SK-N-SH (cell line): ENCODE results near the gene DSCAM. TPM values are rescaled to one million over a fixed set of nuclear protein-coding genes. Genes with fewer than 3 reads are reported as not detected.

Experiments used
- CTCF ChIA-PET: fragments of 300-600, 350-600 bp; formaldehyde crosslinking; extraction: SDS; loops from one replicate; lab custom pipeline; 2021; lab: Yijun Ruan, JAX
- POLR2A ChIA-PET: fragments of 350-600 bp; sonication (Branson Sonifier 250); formaldehyde crosslinking; extraction: SDS; loops from one replicate; lab custom pipeline; 2020; ENCODE audit warnings: antibody characterized with exemption, inconsistent platforms; lab: Yijun Ruan, JAX
- DNase-seq: peaks from one replicate; pipeline ENCODE4 v3.0.0; 2012
- H2AFZ ChIP-seq: fragments of 200-600 bp; sonication (generic); 2 replicates; pipeline ENCODE4 v1.8.1; 2016; ENCODE audit warnings: antibody characterized with exemption, mild to moderate bottlenecking, low read depth
- H3F3A ChIP-seq: fragments of 200-600 bp; sonication (generic); replicated peaks from 2 replicates; pipeline ENCODE3; 2016; ENCODE audit warnings: antibody characterized with exemption, mild to moderate bottlenecking; ENCODE audit not compliant: insufficient read depth
- H3K27ac ChIP-seq, 2 experiments: fragments of 200-500 bp in 1 of 2; fragments of 200-600 bp in 1 of 2; sonication (Bioruptor generic) in 1 of 2; sonication (generic), shearing (Covaris generic) in 1 of 2; 2 replicates each; pipeline versions ENCODE4 v1.5.1 to v1.6.1; 2014 to 2016; ENCODE audit warnings: low read depth in 2 of 2, inconsistent platforms in 1 of 2, low read length in 1 of 2, mild to moderate bottlenecking in 1 of 2, mixed read lengths in 1 of 2
- H3K27me3 ChIP-seq: fragments of 200-600 bp; sonication (generic), shearing (Covaris generic); 2 replicates; pipeline ENCODE4 v1.6.1; 2016; ENCODE audit warnings: mixed run types; ENCODE audit not compliant: insufficient read depth
- H3K36me3 ChIP-seq, 2 experiments: fragments of 200-500 bp in 1 of 2; fragments of 200-600 bp in 1 of 2; sonication (Bioruptor generic) in 1 of 2; sonication (generic) in 1 of 2; replicated peaks in 1 of 2; 2 replicates each; pipeline versions ENCODE3 to v1.5.1; 2014 to 2016; ENCODE audit warnings: low read length in 1 of 2, mild to moderate bottlenecking in 1 of 2; ENCODE audit not compliant: insufficient read depth in 2 of 2, control insufficient read depth in 1 of 2
- H3K4me1 ChIP-seq, 2 experiments: fragments of 200-500 bp in 1 of 2; fragments of 200-600 bp in 1 of 2; sonication (Bioruptor generic) in 1 of 2; sonication (generic), shearing (Covaris generic) in 1 of 2; 2 replicates each; pipeline versions ENCODE4 v1.5.1 to v1.6.1; 2014 to 2016; ENCODE audit warnings: low read depth in 1 of 2, low read length in 1 of 2, mixed run types in 1 of 2; ENCODE audit not compliant: insufficient read depth in 2 of 2, control insufficient read depth in 1 of 2
- H3K4me2 ChIP-seq: fragments of 200-600 bp; sonication (generic), shearing (Covaris generic); 2 replicates; pipeline ENCODE4 v1.6.1; 2017; ENCODE audit warnings: mixed run types
- H3K4me3 ChIP-seq, 2 experiments: fragments of 200-500 bp in 1 of 2; fragments of 200-600 bp in 1 of 2; sonication (Bioruptor generic) in 1 of 2; sonication (generic), shearing (Covaris generic) in 1 of 2; 2 replicates each; pipeline versions ENCODE4 v1.5.1 to v1.8.1; 2014 to 2016; ENCODE audit warnings: low read depth in 2 of 2, inconsistent platforms in 1 of 2, low read length in 1 of 2, mild to moderate bottlenecking in 1 of 2, mixed read lengths in 1 of 2, moderate library complexity in 1 of 2
- H3K79me2 ChIP-seq: fragments of 200-600 bp; sonication (generic); 2 replicates; pipeline ENCODE4 v1.8.1; 2017; ENCODE audit warnings: mild to moderate bottlenecking; ENCODE audit not compliant: insufficient read depth
- H3K9ac ChIP-seq: fragments of 200-600 bp; sonication (generic); 2 replicates; pipeline ENCODE4 v1.6.1; 2017; ENCODE audit warnings: mixed run types
- H3K9me2 ChIP-seq: fragments of 200-600 bp; sonication (generic); 2 replicates; pipeline ENCODE4 v1.6.1; 2017; ENCODE audit warnings: mixed run types
- H3K9me3 ChIP-seq: fragments of 200-600 bp; sonication (generic); 2 replicates; pipeline ENCODE4 v1.6.1; 2017; ENCODE audit warnings: mixed run types, mild to moderate bottlenecking, moderate library complexity
- H4K20me1 ChIP-seq: fragments of 200-600 bp; sonication (generic); 2 replicates; pipeline ENCODE4 v1.6.1; 2017; ENCODE audit warnings: mild to moderate bottlenecking, mixed run types; ENCODE audit not compliant: insufficient read depth
- ELF1 ChIP-seq: IDR thresholded peaks from 2 replicates; pipeline ENCODE4 v1.4.0; 2012
- EZH2phosphoT487 ChIP-seq: fragments of 200-600 bp; sonication (generic); IDR thresholded peaks from 2 replicates; pipeline ENCODE4 v1.6.1; 2017; ENCODE audit warnings: low read depth, mixed run types, mild to moderate bottlenecking, antibody characterized with exemption, moderate library complexity, borderline replicate concordance
- FOXJ3 ChIP-seq: sonication (generic); formaldehyde crosslinking; IDR thresholded peaks from 2 replicates; pipeline ENCODE4 v1.5.1; 2020; ENCODE audit warnings: mild to moderate bottlenecking, missing genetic modification reagents
- FOXM1 ChIP-seq: IDR thresholded peaks from 2 replicates; pipeline ENCODE4 v1.4.0; 2012; ENCODE audit warnings: low read depth, mild to moderate bottlenecking
- GATA2 ChIP-seq: sonication (generic); formaldehyde crosslinking; IDR thresholded peaks from 2 replicates; pipeline ENCODE4 v1.5.0; 2020; ENCODE audit warnings: mild to moderate bottlenecking, missing genetic modification reagents
- MXI1 ChIP-seq: IDR thresholded peaks from 2 replicates; pipeline ENCODE4 v1.6.1; 2012; ENCODE audit warnings: mild to moderate bottlenecking, low read depth, low read length, improper control_type of control experiment
- NFIC ChIP-seq: IDR thresholded peaks from 2 replicates; pipeline ENCODE4 v1.4.0; 2012; ENCODE audit warnings: borderline replicate concordance
- RCOR1 ChIP-seq: fragments of 150-350 bp; IDR thresholded peaks from 2 replicates; pipeline ENCODE4 v1.6.1; 2017; ENCODE audit warnings: antibody characterized with exemption, low read length
- RFX5 ChIP-seq: IDR thresholded peaks from 2 replicates; pipeline ENCODE4 v1.6.1; 2012; ENCODE audit warnings: mild to moderate bottlenecking, improper control_type of control experiment, low read length
- RXRA ChIP-seq: IDR thresholded peaks from 2 replicates; pipeline ENCODE4 v1.4.0; 2012; ENCODE audit warnings: low read depth, mild to moderate bottlenecking, borderline replicate concordance
- SIN3A ChIP-seq: IDR thresholded peaks from 2 replicates; pipeline ENCODE4 v1.6.1; 2012; ENCODE audit warnings: low read depth, mild to moderate bottlenecking, low read length, moderate library complexity, borderline replicate concordance
- TEAD4 ChIP-seq: IDR thresholded peaks from 2 replicates; pipeline ENCODE4 v1.4.0; 2012; ENCODE audit warnings: mild to moderate bottlenecking, borderline replicate concordance; ENCODE audit not compliant: insufficient read depth
- WGBS: methylation state at CpG from one replicate; pipeline ENCODE4 v1.1.6; 2017; ENCODE audit warnings: low lambda C conversion rate; 5-methylcytosine and 5-hydroxymethylcytosine counted together
- polyA plus RNA-seq, 3 experiments: library from polyadenylated mRNA; depleted of rRNA; stranded (reverse); fragments of >200 nt; gene quantifications; 2 replicates each; pipeline ENCODE4 v1.2.3, GENCODE V29; 2012
- TF ChIP-seq, protein P1 (sequence below): fragments of 200-600 bp; sonication (generic); IDR thresholded peaks from 2 replicates; pipeline ENCODE4 v1.6.1; 2017; ENCODE audit warnings: antibody characterized with exemption, mild to moderate bottlenecking, moderate library complexity
- TF ChIP-seq, protein P2 (sequence below): IDR thresholded peaks from 2 replicates; pipeline ENCODE4 v1.4.0; 2012; ENCODE audit warnings: low read depth, borderline replicate concordance
- TF ChIP-seq, protein P3 (sequence below): IDR thresholded peaks from 2 replicates; pipeline ENCODE4 v1.4.0; 2012; ENCODE audit warnings: low read depth, borderline replicate concordance
- TF ChIP-seq, protein P4 (sequence below): fragments of 150-350 bp; IDR thresholded peaks from 2 replicates; pipeline ENCODE4 v1.6.1; 2016; ENCODE audit warnings: mild to moderate bottlenecking, low read depth, low read length
- TF ChIP-seq, protein P5 (sequence below): fragments of 150-350 bp; IDR thresholded peaks from 2 replicates; pipeline ENCODE4 v1.6.1; 2017; ENCODE audit warnings: antibody characterized with exemption, low read length, low read depth, borderline replicate concordance

DSCAM gene
- polyA plus RNA-seq, 1 of the 3 experiments (the other 2 are of a cell fraction), result not detected

DNA sequence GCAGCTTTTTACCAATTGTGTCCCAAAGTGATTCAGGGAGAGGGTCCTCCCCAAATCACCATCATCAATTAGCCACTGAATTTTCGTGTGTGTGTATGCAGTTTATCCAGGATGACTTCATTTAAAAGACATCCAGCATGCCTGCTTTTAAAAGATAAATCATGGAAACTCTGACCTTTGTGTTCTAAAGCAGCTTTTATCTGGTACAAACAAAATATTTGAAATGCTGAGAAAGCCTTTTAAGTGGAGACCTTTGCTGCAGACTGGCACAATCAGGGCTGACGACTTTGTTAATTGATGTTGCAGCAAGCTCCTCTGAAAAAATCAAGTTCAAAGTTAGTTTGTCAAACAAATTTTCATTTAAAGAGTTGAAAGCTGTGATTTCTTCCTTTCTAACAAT lies 875.0 kb downstream of the DSCAM start:
- Histone ChIP-seq H3K9ac (no peak overlapping the region), H3K4me1 (no peaks in the 10 kb centered on the region), H3K4me3 (no peak overlapping the region), H4K20me1 (no peaks in the 10 kb centered on the region), H3K4me2 (no peak overlapping the region), H3K27ac (no peak overlapping the region), H3K27me3 (no peaks in the 10 kb centered on the region), H3K79me2 (no peaks in the 10 kb centered on the region), H2AFZ (no peak overlapping the region), H3K9me3 (no peaks in the 10 kb centered on the region), H3K9me2 (no peaks in the 10 kb centered on the region), H3F3A (no peaks in the 10 kb centered on the region), H3K36me3 (no peaks in the 10 kb centered on the region)
- ChIA-PET POLR2A (no interaction called here), CTCF (no interaction called here)
- WGBS, result 7% methylated on average over 2 of the region's 2 CpGs
- TF ChIP-seq EZH2phosphoT487 (no peak), FOXJ3 (no peak), TEAD4 (no peak), ELF1 (no peak), NFIC (no peak), GATA2 (no peak), SIN3A (no peak), RFX5 (no peak), RCOR1 (no peak), FOXM1 (no peak), RXRA (no peak), MXI1 (no peak)
- TF ChIP-seq, protein P1, sequence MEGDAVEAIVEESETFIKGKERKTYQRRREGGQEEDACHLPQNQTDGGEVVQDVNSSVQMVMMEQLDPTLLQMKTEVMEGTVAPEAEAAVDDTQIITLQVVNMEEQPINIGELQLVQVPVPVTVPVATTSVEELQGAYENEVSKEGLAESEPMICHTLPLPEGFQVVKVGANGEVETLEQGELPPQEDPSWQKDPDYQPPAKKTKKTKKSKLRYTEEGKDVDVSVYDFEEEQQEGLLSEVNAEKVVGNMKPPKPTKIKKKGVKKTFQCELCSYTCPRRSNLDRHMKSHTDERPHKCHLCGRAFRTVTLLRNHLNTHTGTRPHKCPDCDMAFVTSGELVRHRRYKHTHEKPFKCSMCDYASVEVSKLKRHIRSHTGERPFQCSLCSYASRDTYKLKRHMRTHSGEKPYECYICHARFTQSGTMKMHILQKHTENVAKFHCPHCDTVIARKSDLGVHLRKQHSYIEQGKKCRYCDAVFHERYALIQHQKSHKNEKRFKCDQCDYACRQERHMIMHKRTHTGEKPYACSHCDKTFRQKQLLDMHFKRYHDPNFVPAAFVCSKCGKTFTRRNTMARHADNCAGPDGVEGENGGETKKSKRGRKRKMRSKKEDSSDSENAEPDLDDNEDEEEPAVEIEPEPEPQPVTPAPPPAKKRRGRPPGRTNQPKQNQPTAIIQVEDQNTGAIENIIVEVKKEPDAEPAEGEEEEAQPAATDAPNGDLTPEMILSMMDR, result no peak
- TF ChIP-seq, protein P2, sequence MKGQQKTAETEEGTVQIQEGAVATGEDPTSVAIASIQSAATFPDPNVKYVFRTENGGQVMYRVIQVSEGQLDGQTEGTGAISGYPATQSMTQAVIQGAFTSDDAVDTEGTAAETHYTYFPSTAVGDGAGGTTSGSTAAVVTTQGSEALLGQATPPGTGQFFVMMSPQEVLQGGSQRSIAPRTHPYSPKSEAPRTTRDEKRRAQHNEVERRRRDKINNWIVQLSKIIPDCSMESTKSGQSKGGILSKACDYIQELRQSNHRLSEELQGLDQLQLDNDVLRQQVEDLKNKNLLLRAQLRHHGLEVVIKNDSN, result no peak
- TF ChIP-seq, protein P3, sequence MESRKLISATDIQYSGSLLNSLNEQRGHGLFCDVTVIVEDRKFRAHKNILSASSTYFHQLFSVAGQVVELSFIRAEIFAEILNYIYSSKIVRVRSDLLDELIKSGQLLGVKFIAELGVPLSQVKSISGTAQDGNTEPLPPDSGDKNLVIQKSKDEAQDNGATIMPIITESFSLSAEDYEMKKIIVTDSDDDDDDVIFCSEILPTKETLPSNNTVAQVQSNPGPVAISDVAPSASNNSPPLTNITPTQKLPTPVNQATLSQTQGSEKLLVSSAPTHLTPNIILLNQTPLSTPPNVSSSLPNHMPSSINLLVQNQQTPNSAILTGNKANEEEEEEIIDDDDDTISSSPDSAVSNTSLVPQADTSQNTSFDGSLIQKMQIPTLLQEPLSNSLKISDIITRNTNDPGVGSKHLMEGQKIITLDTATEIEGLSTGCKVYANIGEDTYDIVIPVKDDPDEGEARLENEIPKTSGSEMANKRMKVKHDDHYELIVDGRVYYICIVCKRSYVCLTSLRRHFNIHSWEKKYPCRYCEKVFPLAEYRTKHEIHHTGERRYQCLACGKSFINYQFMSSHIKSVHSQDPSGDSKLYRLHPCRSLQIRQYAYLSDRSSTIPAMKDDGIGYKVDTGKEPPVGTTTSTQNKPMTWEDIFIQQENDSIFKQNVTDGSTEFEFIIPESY, result no peak
- TF ChIP-seq, protein P4, sequence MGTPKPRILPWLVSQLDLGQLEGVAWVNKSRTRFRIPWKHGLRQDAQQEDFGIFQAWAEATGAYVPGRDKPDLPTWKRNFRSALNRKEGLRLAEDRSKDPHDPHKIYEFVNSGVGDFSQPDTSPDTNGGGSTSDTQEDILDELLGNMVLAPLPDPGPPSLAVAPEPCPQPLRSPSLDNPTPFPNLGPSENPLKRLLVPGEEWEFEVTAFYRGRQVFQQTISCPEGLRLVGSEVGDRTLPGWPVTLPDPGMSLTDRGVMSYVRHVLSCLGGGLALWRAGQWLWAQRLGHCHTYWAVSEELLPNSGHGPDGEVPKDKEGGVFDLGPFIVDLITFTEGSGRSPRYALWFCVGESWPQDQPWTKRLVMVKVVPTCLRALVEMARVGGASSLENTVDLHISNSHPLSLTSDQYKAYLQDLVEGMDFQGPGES, result no peak
- TF ChIP-seq, protein P5, sequence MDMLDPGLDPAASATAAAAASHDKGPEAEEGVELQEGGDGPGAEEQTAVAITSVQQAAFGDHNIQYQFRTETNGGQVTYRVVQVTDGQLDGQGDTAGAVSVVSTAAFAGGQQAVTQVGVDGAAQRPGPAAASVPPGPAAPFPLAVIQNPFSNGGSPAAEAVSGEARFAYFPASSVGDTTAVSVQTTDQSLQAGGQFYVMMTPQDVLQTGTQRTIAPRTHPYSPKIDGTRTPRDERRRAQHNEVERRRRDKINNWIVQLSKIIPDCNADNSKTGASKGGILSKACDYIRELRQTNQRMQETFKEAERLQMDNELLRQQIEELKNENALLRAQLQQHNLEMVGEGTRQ, result no peak
- DNase-seq, result no peak
